K562 (cell line): ENCODE data around the gene IMMP1L. TPM values are rescaled to one million over a fixed set of nuclear protein-coding genes. Genes with fewer than 3 reads are reported as not detected.

ENCODE experiments used
- ATAC-seq: fragments of 200-7000 bp; cut with Tn5 transposase; 3 replicates; pipeline ENCODE4 v1.9.1; 2020; ENCODE audit warnings: moderate library complexity
- BruUV-seq: library from RNA; stranded (reverse); fragments of 400-500 nt; replicated peaks from 2 replicates; lab custom pipeline; 2021; lab: Mats Ljungman, UMichigan
- CTCF ChIA-PET: fragments of 300-600 bp; formaldehyde crosslinking; extraction: SDS; loops from one replicate; lab custom pipeline; 2021; ENCODE audit warnings: low intra/inter-chr PET ratio; lab: Yijun Ruan, JAX
- POLR2A ChIA-PET: fragments of 300-600, 350-650 bp; sonication (Branson Sonifier 250); formaldehyde crosslinking; extraction: SDS; loops from one replicate; lab custom pipeline; 2021; ENCODE audit warnings: antibody characterized with exemption, inconsistent platforms; lab: Yijun Ruan, JAX
- DNase-seq, 4 experiments: peaks; one replicate each; pipeline versions ENCODE4 v3.0.0 to v3.0.0-alpha.2; 2011 to 2018; ENCODE audit warnings: low spot score in 3 of 4, mixed read lengths in 3 of 4; ENCODE audit errors: extremely low read depth in 1 of 4
- FAIRE-seq: peaks from 2 replicates; lab custom pipeline; 2011; peaks lifted over from hg19 to GRCh38; lab: Jason Lieb, UNC
- H2AFZ ChIP-seq: 2 replicates; pipeline ENCODE4 v1.6.0; 2011; ENCODE audit warnings: low read depth, low read length, control low read depth, inconsistent platforms
- H3K27ac ChIP-seq: fragments of 200-600 bp; 3 replicates; pipeline ENCODE4 v1.8.0; 2011; ENCODE audit warnings: low read depth, mild to moderate bottlenecking, control low read depth, inconsistent platforms, low read length, moderate library complexity, mixed read lengths; ENCODE audit errors: extremely low read depth
- H3K27me3 ChIP-seq, 2 experiments: fragments of 300-600 bp in 1 of 2; 2 replicates in 1 of 2; 3 replicates in 1 of 2; pipeline versions ENCODE4 v1.6.0 to v1.8.0; 2011; ENCODE audit warnings: inconsistent platforms in 2 of 2, low read length in 2 of 2, mild to moderate bottlenecking in 1 of 2, mixed read lengths in 1 of 2, moderate library complexity in 1 of 2; ENCODE audit not compliant: control insufficient read depth in 2 of 2, insufficient read depth in 2 of 2
- H3K36me3 ChIP-seq: fragments of 300-600 bp; 3 replicates; pipeline ENCODE4 v1.8.0; 2011; ENCODE audit warnings: mild to moderate bottlenecking, low read length, inconsistent platforms; ENCODE audit not compliant: control insufficient read depth, insufficient read depth
- H3K4me1 ChIP-seq, 2 experiments: fragments of 200-600 bp in 1 of 2; replicated peaks in 1 of 2; 2 replicates in 1 of 2; 3 replicates in 1 of 2; pipeline versions ENCODE4 v1.5.1 to v1.8.0; 2011; ENCODE audit warnings: inconsistent platforms in 2 of 2, low read length in 2 of 2, mild to moderate bottlenecking in 1 of 2, mixed read lengths in 1 of 2, moderate library complexity in 1 of 2; ENCODE audit not compliant: control insufficient read depth in 2 of 2, insufficient read depth in 2 of 2
- H3K4me2 ChIP-seq: 2 replicates; pipeline ENCODE4 v1.6.1; 2011; ENCODE audit warnings: low read length, control low read depth, inconsistent platforms, mixed read lengths; ENCODE audit not compliant: insufficient read depth
- H3K4me3 ChIP-seq: fragments of 200-600 bp; sonication (generic), shearing (Covaris generic); 2 replicates; pipeline ENCODE4 v1.5.1; 2016; ENCODE audit warnings: control low read depth, inconsistent platforms
- H3K79me2 ChIP-seq: fragments of 200-600 bp; 3 replicates; pipeline ENCODE4 v1.8.0; 2011; ENCODE audit warnings: low read length, inconsistent platforms; ENCODE audit not compliant: control insufficient read depth, insufficient read depth
- H3K9ac ChIP-seq, 2 experiments: 2 replicates each; pipeline versions ENCODE4 v1.6.0 to v1.6.1; 2011; ENCODE audit warnings: low read depth in 2 of 2, low read length in 2 of 2, control low read depth in 1 of 2, inconsistent platforms in 1 of 2, mild to moderate bottlenecking in 1 of 2, mixed read lengths in 1 of 2; ENCODE audit not compliant: insufficient read depth in 1 of 2
- H3K9me1 ChIP-seq: one replicate; pipeline ENCODE4 v1.6.0; 2011; ENCODE audit warnings: inconsistent platforms, mild to moderate bottlenecking, low read length, moderate library complexity; ENCODE audit not compliant: control insufficient read depth, insufficient read depth
- H3K9me3 ChIP-seq: replicated peaks from 2 replicates; pipeline ENCODE4 v1.5.1; 2011; ENCODE audit warnings: low read depth, low read length, inconsistent platforms; ENCODE audit not compliant: control insufficient read depth, insufficient read depth
- H4K20me1 ChIP-seq: replicated peaks from 2 replicates; pipeline ENCODE4 v1.6.1; 2011; ENCODE audit warnings: low read length, inconsistent platforms, mixed read lengths; ENCODE audit not compliant: control insufficient read depth, insufficient read depth
- C11orf30 ChIP-seq: fragments of 450-650 bp; IDR thresholded peaks from 2 replicates; pipeline ENCODE4 v1.6.1; 2016; ENCODE audit warnings: low read depth, mild to moderate bottlenecking
- CHCHD3 ChIP-seq: fragments of 250-450 bp; sonication (Bioruptor Pico); IDR thresholded peaks from 2 replicates; pipeline ENCODE4 v2.1.2; 2022; ENCODE audit warnings: mild to moderate bottlenecking
- CSDE1 ChIP-seq, 2 experiments: fragments of 450-650 bp; IDR thresholded peaks; 2 replicates each; pipeline ENCODE4 v1.6.1; 2016; ENCODE audit warnings: mild to moderate bottlenecking in 1 of 2
- EHMT2 ChIP-seq: fragments of 450-650 bp; IDR thresholded peaks from 2 replicates; pipeline ENCODE4 v1.6.1; 2018; ENCODE audit warnings: antibody characterized with exemption
- GABPB2 ChIP-seq: fragments of 250-450 bp; sonication (Bioruptor Pico); conservative IDR thresholded peaks from 2 replicates; pipeline ENCODE4 v1.5.1; 2021; ENCODE audit warnings: mild to moderate bottlenecking
- NR4A1 ChIP-seq, 2 experiments: fragments of 250-450 bp in 1 of 2; fragments of 450-650 bp in 1 of 2; sonication (Bioruptor Pico) in 1 of 2; IDR thresholded peaks; 2 replicates each; pipeline versions ENCODE4 v1.4.0 to v1.6.1; 2016 to 2020; ENCODE audit warnings: mild to moderate bottlenecking in 2 of 2, missing compliant biosample characterization in 1 of 2, missing genetic modification characterization in 1 of 2, moderate library complexity in 1 of 2
- PHF21A ChIP-seq: fragments of 450-650 bp; IDR thresholded peaks from 2 replicates; pipeline ENCODE4 v1.6.1; 2017; ENCODE audit warnings: low read depth, borderline replicate concordance
- STAT5A ChIP-seq: IDR thresholded peaks from 2 replicates; pipeline ENCODE4 v1.6.1; 2012; ENCODE audit warnings: low read length, inconsistent platforms, borderline replicate concordance
- ZNF143 ChIP-seq: sonication (generic); formaldehyde crosslinking; IDR thresholded peaks from 2 replicates; pipeline ENCODE4 v1.9.0; 2022; ENCODE audit warnings: mild to moderate bottlenecking, missing genetic modification reagents
- ZNF175 ChIP-seq: fragments of 200-800 bp; sonication (Bioruptor generic); IDR thresholded peaks from 2 replicates; pipeline ENCODE4 v1.6.1; 2016; ENCODE audit warnings: low read depth, mild to moderate bottlenecking, missing genetic modification characterization, missing compliant biosample characterization
- ZNF311 ChIP-seq: fragments of 250-450 bp; sonication (Bioruptor Pico); IDR thresholded peaks from 2 replicates; pipeline ENCODE4 v1.4.0; 2020; ENCODE audit warnings: mild to moderate bottlenecking, moderate library complexity
- ZNF41 ChIP-seq: fragments of 250-450 bp; sonication (Bioruptor Pico); conservative IDR thresholded peaks from 2 replicates; pipeline ENCODE4 v1.4.0; 2020; ENCODE audit warnings: mild to moderate bottlenecking
- ZNF75A ChIP-seq: fragments of 450-650 bp; formaldehyde crosslinking; IDR thresholded peaks from 2 replicates; pipeline ENCODE4 v1.4.0; 2020; ENCODE audit warnings: mild to moderate bottlenecking
- ZNF778 ChIP-seq: fragments of 450-650 bp; formaldehyde crosslinking; IDR thresholded peaks from 2 replicates; pipeline ENCODE4 v1.4.0; 2020; ENCODE audit warnings: mild to moderate bottlenecking, moderate library complexity
- WGBS: fragments of 100-300 bp; shearing (Covaris generic); methylation state at CpG from one replicate; pipeline ENCODE4 v1.1.6; 2016; ENCODE audit warnings: low coverage, mixed read lengths; ENCODE audit not compliant: insufficient coverage; ENCODE audit errors: missing lambda C conversion rate; 5-methylcytosine and 5-hydroxymethylcytosine counted together
- in situ Hi-C: fragments of 300-500 bp; cut with MboI; formaldehyde crosslinking; loops from 4 replicates; pipeline ENCODE4 v1.15.0; 2018; ENCODE audit warnings: inconsistent platforms, mixed read lengths
- intact Hi-C: fragments of 100-400 bp; cut with micrococcal nuclease; formaldehyde crosslinking; loops from 2 replicates; pipeline ENCODE4 v1.14.2; 2022
- polyA plus RNA-seq, 8 experiments: library from polyadenylated mRNA; depleted of rRNA in 4 of 8; stranded (reverse) in 5 of 8; unstranded in 3 of 8; fragments of >200 nt; fragmentation: Nextera tagmentation in 2 of 8; fragmentation: Illumina TruSeq in 1 of 8; extraction: Ambion mirVana in 2 of 8; extraction: Trizol in 1 of 8; gene quantifications; 2 replicates each; pipeline versions ENCODE4 v1.2.1 to v1.2.3, GENCODE V29; 2011 to 2014; ENCODE audit warnings: inconsistent platforms in 1 of 8, missing spikeins in 1 of 8
- total RNA-seq, 7 experiments: library from RNA; depleted of rRNA in 6 of 7; stranded (reverse); fragments of >200 nt in 6 of 7; fragmentation: Illumina TruSeq in 2 of 7; extraction: Trizol in 2 of 7; gene quantifications; 2 replicates each; pipeline versions ENCODE4 v1.2.1 to v1.2.3, GENCODE V29; 2011 to 2021; ENCODE audit warnings: low replicate concordance in 1 of 7
- TF ChIP-seq, protein P1 (sequence below): fragments of 450-650 bp; IDR thresholded peaks from 2 replicates; pipeline ENCODE4 v1.6.1; 2016; ENCODE audit warnings: missing biosample characterization, missing genetic modification characterization
- TF ChIP-seq, protein P2 (sequence below): sonication (generic); formaldehyde crosslinking; IDR thresholded peaks from 2 replicates; pipeline ENCODE4 v1.8.0; 2022; ENCODE audit warnings: mild to moderate bottlenecking, low read depth, missing genetic modification reagents
- TF ChIP-seq, protein P3 (sequence below): fragments of 450-650 bp; formaldehyde crosslinking; IDR thresholded peaks from 2 replicates; pipeline ENCODE4 v1.4.0; 2020; ENCODE audit warnings: mild to moderate bottlenecking, moderate library complexity
- TF ChIP-seq, protein P4 (sequence below): fragments of 250-450 bp; sonication (Bioruptor Pico); IDR thresholded peaks from 2 replicates; pipeline ENCODE4 v1.8.0; 2021; ENCODE audit warnings: mild to moderate bottlenecking, moderate library complexity

Gene IMMP1L
- total and polyA plus RNA-seq, 9 of the 15 experiments (the other 6 are each of a cell fraction or from before 2014, with no cell fraction given) = 56.0 to 245 (median 169) TPM

DNA sequence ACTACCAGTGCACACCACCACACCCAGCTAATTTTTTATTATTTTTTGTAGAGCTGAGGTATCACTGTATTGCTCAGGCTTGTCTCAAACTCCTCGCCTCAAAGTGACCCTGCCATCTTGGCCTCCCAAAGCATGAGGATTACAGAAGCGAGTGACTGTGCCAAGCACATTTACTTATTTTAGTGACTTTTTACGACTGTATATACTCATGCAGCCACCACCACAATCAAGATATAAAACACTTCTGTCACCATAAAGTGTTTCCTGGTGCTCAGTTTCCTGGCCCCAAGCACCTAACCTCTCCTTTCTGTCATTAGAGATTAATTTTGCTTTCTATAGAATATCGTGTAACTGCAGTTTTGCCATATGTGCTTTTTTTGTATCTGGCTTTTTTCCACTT, 26.1 kb upstream of the IMMP1L start:
- no peak overlapping the region for H3K9ac ChIP-seq
- H3K27me3 ChIP-seq = no peaks in the 10 kb centered on the region
- no peaks in the 10 kb centered on the region for H4K20me1 ChIP-seq
- no peak for FAIRE-seq
- POLR2A ChIA-PET = interaction anchor here (1.1 kb wide), 1 partner anchor 9 kb away, joined by 3 read pairs; no protein-coding TSS in a partner anchor
- H2AFZ ChIP-seq = no peak overlapping the region
- peaks cover 4% of the 10 kb centered on the region; the same call in 1 of the 3 replicates for H3K36me3 ChIP-seq
- CTCF ChIA-PET = no interaction called here
- H3K4me2 ChIP-seq = no peak overlapping the region
- no peaks in the 10 kb centered on the region for H3K4me1 ChIP-seq
- BruUV-seq = no TSS peak
- no peaks in the 10 kb centered on the region for H3K79me2 ChIP-seq
- no peak overlapping the region for H3K4me3 ChIP-seq
- 77% methylated on average over 4 of the region's 4 CpGs for WGBS
- intact Hi-C loops (no loop called here), in situ Hi-C loops (no loop called here)
- no peaks in the 10 kb centered on the region for H3K9me1 ChIP-seq
- H3K9me3 ChIP-seq = no peaks in the 10 kb centered on the region
- DNase-seq = no peak
- TF ChIP-seq, protein P1, sequence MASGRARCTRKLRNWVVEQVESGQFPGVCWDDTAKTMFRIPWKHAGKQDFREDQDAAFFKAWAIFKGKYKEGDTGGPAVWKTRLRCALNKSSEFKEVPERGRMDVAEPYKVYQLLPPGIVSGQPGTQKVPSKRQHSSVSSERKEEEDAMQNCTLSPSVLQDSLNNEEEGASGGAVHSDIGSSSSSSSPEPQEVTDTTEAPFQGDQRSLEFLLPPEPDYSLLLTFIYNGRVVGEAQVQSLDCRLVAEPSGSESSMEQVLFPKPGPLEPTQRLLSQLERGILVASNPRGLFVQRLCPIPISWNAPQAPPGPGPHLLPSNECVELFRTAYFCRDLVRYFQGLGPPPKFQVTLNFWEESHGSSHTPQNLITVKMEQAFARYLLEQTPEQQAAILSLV (tag) = no peak
- TF ChIP-seq ZNF311 (CRISPR knock-in tag) = no peak
- TF ChIP-seq, protein P2, sequence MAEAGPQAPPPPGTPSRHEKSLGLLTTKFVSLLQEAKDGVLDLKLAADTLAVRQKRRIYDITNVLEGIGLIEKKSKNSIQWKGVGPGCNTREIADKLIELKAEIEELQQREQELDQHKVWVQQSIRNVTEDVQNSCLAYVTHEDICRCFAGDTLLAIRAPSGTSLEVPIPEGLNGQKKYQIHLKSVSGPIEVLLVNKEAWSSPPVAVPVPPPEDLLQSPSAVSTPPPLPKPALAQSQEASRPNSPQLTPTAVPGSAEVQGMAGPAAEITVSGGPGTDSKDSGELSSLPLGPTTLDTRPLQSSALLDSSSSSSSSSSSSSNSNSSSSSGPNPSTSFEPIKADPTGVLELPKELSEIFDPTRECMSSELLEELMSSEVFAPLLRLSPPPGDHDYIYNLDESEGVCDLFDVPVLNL (CRISPR knock-in tag) = no peak
- TF ChIP-seq ZNF778 (CRISPR knock-in tag) = no peak
- TF ChIP-seq ZNF41 = no peak
- TF ChIP-seq STAT5A = no peak
- TF ChIP-seq NR4A1 (CRISPR knock-in tag; IDR thresholded peaks at IDR 0.05) = no peak
- no peak for TF ChIP-seq NR4A1 (tag; IDR thresholded peaks at IDR 0.05)
- no peak for TF ChIP-seq C11orf30
- TF ChIP-seq, protein P3, sequence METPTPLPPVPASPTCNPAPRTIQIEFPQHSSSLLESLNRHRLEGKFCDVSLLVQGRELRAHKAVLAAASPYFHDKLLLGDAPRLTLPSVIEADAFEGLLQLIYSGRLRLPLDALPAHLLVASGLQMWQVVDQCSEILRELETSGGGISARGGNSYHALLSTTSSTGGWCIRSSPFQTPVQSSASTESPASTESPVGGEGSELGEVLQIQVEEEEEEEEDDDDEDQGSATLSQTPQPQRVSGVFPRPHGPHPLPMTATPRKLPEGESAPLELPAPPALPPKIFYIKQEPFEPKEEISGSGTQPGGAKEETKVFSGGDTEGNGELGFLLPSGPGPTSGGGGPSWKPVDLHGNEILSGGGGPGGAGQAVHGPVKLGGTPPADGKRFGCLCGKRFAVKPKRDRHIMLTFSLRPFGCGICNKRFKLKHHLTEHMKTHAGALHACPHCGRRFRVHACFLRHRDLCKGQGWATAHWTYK (CRISPR knock-in tag) = no peak
- TF ChIP-seq, protein P4, sequence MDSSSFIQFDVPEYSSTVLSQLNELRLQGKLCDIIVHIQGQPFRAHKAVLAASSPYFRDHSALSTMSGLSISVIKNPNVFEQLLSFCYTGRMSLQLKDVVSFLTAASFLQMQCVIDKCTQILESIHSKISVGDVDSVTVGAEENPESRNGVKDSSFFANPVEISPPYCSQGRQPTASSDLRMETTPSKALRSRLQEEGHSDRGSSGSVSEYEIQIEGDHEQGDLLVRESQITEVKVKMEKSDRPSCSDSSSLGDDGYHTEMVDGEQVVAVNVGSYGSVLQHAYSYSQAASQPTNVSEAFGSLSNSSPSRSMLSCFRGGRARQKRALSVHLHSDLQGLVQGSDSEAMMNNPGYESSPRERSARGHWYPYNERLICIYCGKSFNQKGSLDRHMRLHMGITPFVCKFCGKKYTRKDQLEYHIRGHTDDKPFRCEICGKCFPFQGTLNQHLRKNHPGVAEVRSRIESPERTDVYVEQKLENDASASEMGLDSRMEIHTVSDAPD (CRISPR knock-in tag) = no peak
- TF ChIP-seq GABPB2 = no peak
- no peak for TF ChIP-seq CHCHD3 (CRISPR knock-in tag)
- TF ChIP-seq ZNF75A (CRISPR knock-in tag) = no peak
- no peak for TF ChIP-seq PHF21A
- no peak for TF ChIP-seq EHMT2
- TF ChIP-seq CSDE1 (IDR thresholded peaks at IDR 0.05) = no peak
- TF ChIP-seq ZNF143 = no peak
- TF ChIP-seq ZNF175 (CRISPR knock-in tag) = no peak
- TF ChIP-seq, all 486 proteins: peak for 0
- ATAC-seq = no peak
- H3K27ac ChIP-seq = no peak overlapping the region
